SHP77 treated with DMSO at 0.1 percent for 48 hours (cell line): ENCODE results near the gene PPIP5K2.
A peak's percentile ranks its signal among the peaks of the same experiment; 100 is the strongest.
"Not testable (repeated sequence)": the region's sequence is repeated elsewhere in the genome, so short reads cannot be mapped to it uniquely, and the experiment has no call there.

Experiments
- DNase-seq: peaks from one replicate; lab custom pipeline; 2025; lab: John Stamatoyannopoulos, UW

Gene PPIP5K2

DNA sequence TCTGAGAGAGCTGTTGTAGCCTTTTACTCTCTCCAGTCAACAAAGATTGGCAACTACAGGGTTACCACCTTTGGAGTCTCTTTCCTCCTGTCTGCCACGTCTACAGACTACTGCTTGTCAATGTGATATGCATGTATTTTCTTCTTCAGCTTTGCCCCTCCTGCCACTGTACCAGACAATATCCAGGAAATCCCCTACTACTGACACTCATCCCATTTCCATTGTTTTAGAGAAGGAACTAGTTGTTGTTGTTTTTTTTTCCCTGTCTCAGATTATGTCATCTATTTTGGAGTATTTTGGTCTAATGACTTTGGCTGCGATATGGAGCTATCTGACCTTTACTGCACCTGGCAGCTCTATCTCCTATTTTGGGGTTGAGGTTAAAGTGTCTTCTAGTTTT, 88.4 kb downstream of the PPIP5K2 start:
- DNase-seq = no peak

DNA sequence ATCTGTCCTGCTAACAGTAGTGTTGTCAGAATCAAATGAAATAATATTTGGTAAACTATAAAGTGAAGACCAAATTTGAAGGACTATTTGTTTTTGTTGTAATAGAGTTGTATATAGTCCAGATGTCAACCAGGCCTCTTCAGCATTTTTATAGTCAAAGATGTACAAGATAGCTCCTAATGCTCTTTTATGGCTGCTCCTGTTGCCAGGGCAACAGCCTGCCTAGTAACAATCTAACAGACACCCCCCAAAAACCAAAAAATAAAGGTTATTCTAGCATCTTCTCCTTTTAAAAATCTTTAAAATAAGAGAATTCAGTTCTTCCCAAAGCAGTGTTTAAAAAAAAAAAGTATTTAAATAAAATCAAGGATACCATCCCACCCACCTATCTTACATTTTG, 89.0 kb downstream of the PPIP5K2 start:
- no peak for DNase-seq

DNA sequence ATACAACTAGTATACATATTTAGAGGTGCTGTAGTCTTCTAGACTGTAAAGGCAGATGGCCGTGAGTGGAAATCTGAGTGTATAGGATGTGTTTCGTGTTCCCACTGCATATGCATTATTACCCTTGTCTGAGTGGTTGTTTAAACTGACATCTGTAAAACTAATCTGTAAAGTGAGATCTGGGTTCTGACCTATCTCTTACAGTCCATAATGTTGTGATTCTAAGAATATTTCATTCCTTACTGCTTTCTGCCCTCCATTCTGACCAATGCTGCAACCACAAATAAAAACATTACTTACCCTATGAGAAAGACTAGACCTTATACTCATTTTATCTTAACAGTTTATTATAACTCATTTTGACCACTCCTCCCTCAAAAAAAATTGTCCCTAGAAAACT, 90.9 kb downstream of the PPIP5K2 start:
- DNase-seq = no peak

DNA sequence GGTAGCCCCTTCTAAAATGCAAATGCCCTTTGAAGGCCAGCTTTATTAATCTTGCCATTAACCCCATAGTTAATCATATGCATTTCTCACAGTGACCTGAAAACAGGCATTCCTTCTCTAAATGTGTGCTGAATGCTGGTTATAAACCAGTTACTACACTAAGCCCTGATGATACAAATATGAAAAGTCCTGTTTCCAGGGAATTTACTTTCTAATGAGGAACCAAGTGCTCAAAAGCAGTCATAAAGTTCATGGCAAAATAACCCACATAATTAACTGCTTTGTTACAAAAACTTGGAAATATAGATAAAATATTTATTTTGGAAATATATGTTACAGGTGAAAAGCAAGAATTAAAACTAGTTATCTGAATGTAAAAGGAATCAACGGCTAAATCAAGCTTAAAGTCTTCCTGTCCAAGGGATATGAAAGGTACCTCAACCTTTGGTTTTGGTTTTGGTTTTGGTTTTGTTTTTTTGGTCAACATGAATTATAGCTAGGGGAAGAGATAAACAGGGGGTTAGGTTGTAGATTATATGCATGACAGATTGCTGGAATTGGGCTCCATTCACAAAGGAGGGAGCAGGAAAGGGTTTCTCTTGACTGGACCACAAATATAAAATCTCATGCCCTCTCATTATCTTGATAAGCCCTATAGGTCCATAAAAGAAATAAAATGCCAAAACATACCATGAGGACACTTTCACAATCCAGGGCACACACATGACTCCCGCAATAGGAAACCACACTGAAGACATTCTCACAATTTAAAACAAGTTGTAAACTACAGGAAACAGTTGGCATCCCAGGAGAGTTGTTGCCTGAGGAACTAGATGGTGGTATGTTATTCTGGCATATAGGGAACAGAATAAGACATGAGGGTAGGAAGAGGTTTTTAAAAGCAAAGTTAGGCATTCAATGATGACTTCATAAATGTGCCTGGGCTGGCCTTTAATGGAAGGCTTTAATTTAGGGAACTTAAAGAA, 91.8 kb downstream of the PPIP5K2 start:
- no peak for DNase-seq

DNA sequence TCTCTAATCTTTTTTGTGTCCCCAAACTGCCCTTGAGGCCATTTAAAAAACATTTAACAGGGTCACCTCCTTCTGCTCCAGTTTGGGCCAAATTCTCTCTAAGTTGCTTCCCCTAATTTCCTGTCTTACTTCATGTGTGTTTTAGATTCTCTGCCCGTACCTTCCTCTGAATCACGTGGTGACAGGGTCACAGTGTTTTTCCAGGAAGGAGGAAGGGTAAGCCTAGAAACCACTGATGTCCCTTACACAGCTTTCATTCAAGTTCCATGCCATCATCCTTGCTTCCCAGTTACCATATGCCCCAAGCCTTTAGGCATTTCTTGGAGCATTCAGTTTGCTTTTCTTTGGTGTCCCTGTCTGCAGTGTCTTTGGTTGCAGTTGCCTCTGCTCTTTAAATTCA, 96.0 kb downstream of the PPIP5K2 start:
- DNase-seq = no peak

DNA sequence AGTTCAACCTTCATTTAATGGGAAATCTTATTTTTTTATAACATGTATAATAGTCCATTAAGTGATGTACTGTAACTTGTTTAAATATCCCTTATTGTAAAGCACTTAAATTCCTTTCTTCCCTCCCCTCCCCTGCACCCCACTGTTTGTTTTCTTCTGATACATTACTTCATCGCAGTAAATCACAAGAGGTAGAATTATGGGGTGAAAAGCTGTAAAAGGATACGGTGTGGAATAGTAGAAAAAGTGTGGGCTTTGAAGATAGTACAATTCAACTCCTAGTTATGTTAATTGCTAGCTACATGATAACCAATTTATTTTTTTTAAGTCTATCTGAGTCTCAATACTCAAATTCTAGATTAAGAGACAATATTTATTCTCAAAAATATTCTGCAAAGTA, 96.6 kb downstream of the PPIP5K2 start:
- no peak for DNase-seq

DNA sequence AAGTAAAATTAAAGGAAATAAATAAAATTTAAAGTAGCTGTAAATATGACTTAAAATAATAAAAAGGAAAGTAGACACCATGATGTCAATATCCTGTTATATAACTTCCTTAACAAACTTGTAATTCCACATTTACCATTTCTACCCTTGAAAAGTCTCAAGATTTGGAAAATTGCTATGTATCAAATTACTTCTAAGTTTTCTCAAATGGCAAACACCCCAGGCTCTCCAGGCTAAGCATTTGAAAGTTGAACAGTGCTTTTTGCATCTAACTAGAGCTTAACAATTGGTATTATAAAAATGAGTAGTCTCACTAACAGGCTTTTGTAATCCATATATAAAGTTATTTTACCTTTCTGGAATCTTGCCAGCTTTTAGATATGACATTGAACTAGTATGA, 97.0 kb downstream of the PPIP5K2 start:
- DNase-seq = no peak

DNA sequence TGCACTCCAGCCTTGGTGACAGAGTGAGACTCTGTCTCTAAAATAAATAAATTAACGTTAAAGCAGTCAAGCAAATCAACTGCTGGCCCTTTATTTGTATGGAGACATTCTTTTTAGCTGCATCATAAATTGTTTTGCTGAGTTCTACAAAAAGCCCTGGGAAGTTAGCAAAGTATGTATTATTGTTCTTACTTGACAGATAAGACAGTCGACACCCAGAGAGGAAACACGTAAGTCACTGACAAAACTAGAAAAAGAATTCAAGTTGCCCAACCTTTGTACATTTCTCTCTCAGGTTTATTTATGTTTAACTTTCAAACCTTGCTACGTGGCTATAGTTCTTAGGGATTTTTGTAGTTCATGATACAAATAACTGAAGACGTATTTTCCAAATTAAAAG, 98.1 kb downstream of the PPIP5K2 start:
- DNase-seq = no peak

DNA sequence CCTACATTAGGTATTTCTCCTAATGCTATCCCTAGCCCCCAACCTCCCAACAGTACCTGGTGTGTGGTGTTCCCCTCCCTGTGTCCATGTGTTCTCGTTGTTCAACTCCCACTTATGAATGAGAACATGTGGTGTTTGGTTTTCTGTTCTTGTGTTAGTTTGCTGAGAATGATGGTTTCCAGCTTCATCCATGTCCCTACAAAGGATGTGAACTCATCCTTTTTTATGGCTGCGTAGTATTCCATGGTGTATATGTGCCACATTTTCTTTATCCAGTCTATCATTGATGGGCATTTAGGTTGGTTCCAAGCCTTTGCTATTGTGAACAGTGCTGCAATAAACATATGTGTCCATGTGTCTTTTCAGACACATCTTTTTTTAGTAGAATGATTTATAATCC, 99.0 kb downstream of the PPIP5K2 start:
- not testable (repeated sequence) for DNase-seq

DNA sequence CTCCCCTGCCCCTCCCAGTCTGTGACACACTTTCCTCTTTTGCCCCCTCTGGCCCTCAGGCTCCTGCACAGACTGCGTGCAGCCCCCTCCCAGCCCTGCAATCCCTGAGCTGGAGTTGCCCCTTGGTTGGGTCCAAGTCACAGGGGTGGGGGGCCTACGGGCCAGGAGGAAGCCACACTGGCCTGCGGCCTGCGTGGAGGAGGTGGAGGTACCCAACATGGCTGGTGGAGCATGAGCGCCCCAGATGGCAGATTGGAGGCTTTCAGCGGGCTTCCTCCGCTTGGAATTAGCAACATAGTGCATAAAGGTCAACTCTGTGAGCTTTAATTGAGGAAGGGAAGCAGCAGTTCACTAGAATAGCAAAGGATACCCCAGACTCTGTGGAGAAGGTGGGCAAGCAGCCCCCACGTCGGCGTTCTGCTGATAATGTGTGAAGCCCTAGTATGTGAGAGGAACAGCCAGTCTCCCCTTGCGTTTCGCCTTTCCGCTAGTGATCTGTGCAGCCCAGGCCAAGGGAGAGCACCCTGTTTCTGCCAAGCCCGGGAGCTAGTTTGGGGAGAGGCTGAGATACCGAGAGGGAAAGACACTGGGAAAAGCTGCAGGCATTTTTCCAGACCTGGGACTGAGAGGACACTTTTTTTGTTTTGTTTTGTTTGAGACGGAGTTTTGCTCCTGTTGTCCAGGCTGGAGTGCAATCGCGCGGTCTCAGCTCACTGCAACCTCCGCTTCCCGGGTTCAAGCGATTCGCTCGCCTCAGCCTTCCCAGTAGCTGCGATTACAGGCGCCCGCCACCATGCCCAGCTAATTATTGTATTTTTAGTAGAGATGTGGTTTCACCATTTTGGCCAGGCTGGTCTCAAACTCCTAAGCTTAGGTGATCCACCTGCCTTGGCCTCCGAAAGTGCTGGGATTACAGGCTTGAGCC, 103.2 kb downstream of the PPIP5K2 start:
- DNase-seq = no peak

DNA sequence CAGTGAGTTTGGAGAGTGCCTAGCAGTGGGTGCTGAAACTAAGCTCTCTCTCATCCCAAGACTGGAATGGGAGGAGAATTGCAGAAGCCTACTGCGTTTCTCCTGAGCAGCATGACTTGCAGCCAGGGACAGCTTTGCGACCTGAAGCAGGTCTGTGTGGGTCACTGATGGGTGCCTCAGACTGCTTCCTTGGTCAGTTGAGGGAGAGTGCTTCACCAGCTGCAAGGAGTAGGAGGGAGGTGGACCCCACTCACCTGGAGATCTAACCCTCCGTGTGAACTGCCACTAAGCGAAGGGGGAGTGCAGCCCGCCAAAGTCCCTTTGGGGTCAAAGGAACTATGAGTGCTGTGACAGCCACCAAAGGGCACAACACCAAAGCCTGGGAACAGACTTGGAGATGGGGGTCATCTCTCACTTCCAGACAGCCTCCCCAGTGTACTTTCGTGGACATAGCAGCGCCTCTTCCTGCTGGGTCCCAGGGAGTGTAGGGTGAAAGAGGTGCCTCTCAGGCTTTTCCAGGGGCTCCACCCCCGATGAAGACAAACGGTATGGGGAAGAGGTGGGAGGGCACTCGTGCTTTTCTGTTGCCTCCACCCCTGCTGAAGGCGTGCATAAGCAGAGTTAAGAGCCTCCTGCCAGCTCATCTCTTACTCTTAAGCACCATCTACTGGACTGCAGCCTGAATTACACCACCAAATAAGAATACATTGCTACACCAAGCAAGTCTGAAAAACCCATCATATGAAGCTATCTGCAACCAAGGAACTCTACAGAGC, 104.2 kb downstream of the PPIP5K2 start:
- peak; percentile 21 for DNase-seq

DNA sequence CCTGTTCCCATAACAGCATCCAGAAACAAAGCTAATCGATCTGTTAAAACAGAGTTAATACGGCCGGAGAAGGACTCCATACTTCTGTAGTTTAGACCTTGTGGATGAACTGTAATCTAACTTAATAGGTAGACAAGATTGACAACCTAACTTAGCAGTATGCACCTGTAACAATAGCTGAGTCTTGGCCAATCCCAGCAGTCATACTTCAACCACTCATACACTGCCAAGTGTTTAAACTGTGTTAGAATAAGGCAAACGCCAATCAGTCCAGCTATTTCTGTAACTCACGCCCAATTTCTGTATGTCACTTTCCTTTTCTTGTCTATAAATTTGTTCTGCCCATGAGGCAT, 104.8 kb downstream of the PPIP5K2 start:
- no peak for DNase-seq

DNA sequence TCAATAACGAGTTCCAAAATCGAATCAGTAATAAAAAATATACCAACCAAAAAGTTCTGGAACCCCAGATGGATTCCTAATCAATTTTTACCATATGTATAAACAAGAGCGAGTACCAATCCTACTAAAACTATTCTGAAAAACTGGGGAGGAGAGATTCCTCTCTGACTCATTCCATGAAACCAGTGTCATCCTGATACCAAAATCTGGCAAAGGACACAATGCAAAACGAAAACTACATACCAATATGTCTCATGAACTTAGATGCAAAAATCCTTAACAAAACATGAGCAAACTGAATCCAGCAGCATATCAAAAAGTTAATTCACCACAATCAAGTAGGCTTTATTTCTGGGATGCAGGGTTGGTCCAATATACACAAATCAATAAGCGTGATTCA, 108.0 kb downstream of the PPIP5K2 start:
- DNase-seq = no peak

DNA sequence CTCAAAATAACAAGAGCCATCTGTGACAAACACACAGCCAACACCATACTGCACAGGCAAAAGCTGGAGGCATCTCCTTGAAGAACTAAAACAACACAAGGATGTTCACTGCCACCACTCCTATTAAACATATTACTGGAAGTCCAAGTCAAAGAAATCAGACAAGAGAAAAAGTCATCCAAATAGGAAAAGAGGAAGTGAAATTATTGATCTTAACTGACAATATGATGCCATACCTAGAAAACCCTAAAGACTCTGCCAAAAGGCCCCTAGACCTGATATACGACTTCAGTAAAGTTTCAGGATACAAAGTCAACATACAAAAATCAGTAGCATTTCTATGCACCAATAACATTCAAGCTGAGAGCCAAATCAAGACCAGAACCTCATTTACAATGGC, 108.5 kb downstream of the PPIP5K2 start:
- DNase-seq = no peak

DNA sequence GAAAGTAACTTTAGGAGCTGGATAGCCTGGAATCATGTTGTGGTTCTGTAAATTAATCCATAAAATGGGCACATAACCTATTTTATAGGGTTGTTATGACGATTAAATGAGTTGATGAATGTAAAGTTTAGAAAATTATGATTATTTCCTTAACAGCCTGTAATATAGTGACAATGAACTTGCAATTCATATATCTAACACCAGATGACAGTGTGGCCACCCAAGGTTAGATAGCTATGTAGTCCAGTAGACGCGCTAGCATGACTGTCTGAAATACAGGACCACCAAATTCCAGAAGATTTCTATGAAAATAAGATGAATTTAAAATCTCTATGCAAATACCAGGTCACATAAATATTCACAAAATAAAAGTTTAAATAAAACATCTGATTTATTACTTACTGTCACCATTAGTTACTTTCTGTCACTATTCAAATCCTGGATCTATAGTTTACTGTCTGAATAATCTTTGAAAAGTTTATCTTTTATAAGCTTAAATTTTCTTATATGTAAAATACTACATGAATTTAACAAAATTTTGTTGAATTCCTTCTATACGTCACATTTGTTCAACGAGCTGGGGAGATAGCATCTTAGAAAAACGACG, 112.4 kb downstream of the PPIP5K2 start:
- DNase-seq = peak; percentile 16

DNA sequence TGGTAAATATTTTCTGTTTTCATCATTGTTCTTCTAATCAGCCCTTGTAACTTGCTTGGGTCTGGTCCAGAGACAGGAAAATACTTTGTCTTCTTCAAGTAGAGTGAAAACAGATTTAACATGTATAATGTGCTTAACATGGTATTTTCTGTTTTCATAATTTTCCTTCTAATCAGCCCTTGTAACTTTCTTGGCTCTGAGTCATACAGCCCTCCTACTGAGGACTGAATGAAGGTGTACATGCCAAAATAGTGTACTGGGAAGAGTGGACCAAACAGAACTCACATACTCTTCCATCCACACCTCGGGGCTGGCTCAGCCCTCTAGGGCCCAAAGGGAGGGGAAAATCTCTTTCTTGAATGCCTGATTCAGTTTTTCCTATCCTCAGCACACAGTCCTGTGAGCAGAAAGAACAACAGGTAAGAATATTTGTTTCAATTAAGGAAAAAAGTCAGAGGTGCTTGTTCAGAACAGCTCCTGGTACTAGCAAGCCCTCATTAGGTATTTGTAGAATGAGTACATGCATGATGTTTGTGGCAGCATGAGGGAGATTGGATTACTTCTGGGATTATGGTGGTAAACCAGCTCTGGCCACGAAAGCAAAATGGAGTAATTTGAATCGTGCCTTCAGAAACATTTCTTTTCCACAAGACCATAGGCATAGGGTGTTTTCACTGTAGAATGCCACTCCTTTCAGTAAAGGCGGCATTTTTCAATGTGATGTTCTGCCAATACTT, 114.3 kb downstream of the PPIP5K2 start:
- no peak for DNase-seq

DNA sequence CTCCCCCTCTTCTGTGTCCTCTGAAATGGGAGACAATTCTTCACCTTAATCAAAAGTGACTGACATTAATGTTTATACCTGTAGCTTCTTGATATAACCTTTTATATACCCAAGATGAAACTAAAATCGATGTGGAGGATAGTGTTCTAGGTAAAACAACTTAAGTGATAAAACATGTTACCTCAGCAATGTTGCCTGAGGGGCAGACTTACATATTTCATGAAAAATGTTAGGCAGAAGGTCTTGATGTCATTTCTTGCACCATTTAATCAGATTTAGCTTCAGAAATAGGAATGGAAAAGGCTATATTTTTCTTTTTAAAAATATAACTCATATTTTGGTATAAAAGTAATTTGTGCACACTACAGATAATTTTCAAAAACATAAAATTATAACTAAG, 115.8 kb downstream of the PPIP5K2 start:
- no peak for DNase-seq

DNA sequence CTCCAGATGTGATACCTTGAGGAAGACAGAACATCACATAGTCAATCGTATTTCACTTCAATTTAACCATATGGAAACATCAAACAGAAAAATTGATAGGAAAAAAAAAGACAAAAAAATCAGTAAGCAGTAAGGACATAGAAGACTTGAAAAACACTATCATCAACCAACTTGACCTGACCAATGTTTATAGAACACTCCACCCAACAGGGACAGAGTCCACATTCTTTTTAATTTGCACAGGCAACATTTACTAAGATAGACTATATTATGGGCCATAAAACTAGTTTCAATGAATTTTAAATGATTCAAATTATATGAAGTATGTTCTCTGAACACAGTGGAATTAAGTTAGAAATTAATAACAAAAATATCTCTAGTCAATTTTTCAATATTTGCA, 117.7 kb downstream of the PPIP5K2 start:
- no peak for DNase-seq

DNA sequence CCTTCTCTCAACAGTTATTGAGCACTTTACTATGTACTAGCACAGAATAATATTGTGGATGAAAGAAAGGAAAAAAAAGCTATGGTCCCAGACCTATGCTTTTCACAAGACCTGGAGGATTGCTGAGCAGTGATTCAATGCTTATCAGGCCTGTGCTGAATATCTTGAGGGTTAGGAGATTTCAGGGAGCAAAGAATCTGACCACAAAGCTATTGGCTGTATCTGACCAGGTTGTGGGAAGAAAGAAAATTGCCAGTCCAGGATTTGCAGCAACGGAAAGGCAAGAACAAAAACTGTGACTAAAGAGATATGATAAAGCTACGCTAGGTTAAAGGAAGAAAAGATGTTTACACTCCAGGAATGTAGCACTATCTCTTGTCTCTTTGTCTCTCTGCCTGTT, 123.6 kb downstream of the PPIP5K2 start:
- no peak for DNase-seq

DNA sequence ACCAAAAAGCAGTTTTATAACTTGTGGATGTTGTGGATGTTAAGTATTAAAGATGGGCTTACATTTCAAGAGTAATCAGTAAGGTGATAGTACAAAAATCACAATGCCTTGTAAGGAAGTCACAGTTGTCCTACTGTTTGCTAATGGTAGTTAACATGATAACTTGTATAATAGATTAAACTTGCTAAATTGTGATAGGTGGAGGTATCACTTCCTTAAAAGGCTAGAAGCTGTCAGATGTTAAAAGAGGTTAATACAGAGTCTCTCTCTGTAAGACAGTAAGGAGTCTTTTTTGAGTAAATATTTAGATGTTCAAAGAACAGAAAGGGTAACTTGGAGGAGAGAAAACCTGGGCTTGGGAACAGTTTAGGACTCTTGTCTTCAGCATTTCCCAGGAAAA, 124.3 kb downstream of the PPIP5K2 start:
- DNase-seq = no peak

DNA sequence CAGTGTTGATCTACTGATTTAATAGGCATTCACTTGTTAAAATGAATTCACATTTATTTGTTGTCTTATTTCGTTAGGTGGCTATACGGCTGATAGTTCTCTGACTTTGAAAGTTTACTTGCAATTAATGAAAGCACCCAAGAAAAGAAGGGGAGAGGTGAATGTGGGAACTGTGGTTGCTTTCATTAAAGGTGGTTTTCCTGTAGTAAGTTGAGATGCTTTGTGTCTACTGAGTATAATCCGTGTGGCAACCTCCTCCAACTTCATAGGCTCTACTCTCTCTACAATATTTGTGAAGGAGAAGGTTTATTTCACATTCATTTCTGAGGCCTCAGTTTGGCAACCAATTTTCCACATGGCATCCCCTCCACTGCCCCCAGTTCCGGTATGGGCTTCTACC, 125.7 kb downstream of the PPIP5K2 start:
- DNase-seq = no peak
